GM12878 (cell line): ENCODE measurements around the gene BAAT. TPM values are rescaled to one million over a fixed set of nuclear protein-coding genes. Genes with fewer than 3 reads are reported as not detected.

ENCODE experiments used
- ATAC-seq: fragments of 200-7000 bp; cut with Tn5 transposase; 3 replicates; pipeline ENCODE4 v1.9.1; 2020; ENCODE audit warnings: mild to moderate bottlenecking, moderate library complexity
- BruUV-seq: library from RNA; stranded (reverse); fragments of 400-500 nt; replicated peaks from 2 replicates; lab custom pipeline; 2021; lab: Mats Ljungman, UMichigan
- CTCF ChIA-PET: fragments of 300-600 bp; sonication (Branson Sonifier 250); formaldehyde crosslinking; extraction: SDS; loops from one replicate; lab custom pipeline; 2021; ENCODE audit warnings: inconsistent platforms; lab: Yijun Ruan, JAX
- POLR2A ChIA-PET: fragments of 350-600 bp; formaldehyde crosslinking; extraction: SDS; loops from one replicate; lab custom pipeline; 2021; ENCODE audit warnings: inconsistent platforms; lab: Charles Lee
- RAD21 ChIA-PET: fragments of 300-600 bp; sonication (Branson Sonifier 250); formaldehyde crosslinking; loops from one replicate; lab custom pipeline; 2023; ENCODE audit warnings: antibody characterized with exemption; ENCODE audit not compliant: unreplicated experiment; lab: Charles Lee
- SMC1A ChIA-PET: fragments of 300-600 bp; sonication (Branson Sonifier 250); formaldehyde crosslinking; loops from one replicate; lab custom pipeline; 2023; ENCODE audit not compliant: unreplicated experiment, uncharacterized antibody; lab: Charles Lee
- DNase-seq: peaks from one replicate; pipeline ENCODE4 v3.0.0-alpha.2; 2011; ENCODE audit warnings: low read depth, low spot score
- FAIRE-seq: peaks from 3 replicates; lab custom pipeline; 2011; peaks lifted over from hg19 to GRCh38; lab: Jason Lieb, UNC
- H2AFZ ChIP-seq: 2 replicates; pipeline ENCODE4 v1.6.0; 2011; ENCODE audit warnings: low read depth, low read length, control low read depth; ENCODE audit not compliant: control insufficient read depth
- H3K27ac ChIP-seq: 2 replicates; pipeline ENCODE4 v1.5.1; 2011; ENCODE audit warnings: control low read depth; ENCODE audit not compliant: control insufficient read depth, insufficient read depth
- H3K27me3 ChIP-seq, 2 experiments: replicated peaks in 1 of 2; 2 replicates each; pipeline versions ENCODE4 v1.6.0 to v1.6.1; 2011; ENCODE audit warnings: low read length in 1 of 2; ENCODE audit not compliant: control insufficient read depth in 2 of 2, insufficient read depth in 2 of 2
- H3K36me3 ChIP-seq, 2 experiments: 2 replicates each; pipeline ENCODE4 v1.5.1; 2011; ENCODE audit warnings: low read length in 1 of 2; ENCODE audit not compliant: control insufficient read depth in 2 of 2, insufficient read depth in 2 of 2
- H3K4me1 ChIP-seq: 2 replicates; pipeline ENCODE4 v1.6.1; 2011; ENCODE audit warnings: mild to moderate bottlenecking, low read length, moderate library complexity, mixed read lengths; ENCODE audit not compliant: control insufficient read depth, insufficient read depth
- H3K4me2 ChIP-seq: 2 replicates; pipeline ENCODE4 v1.6.0; 2011; ENCODE audit warnings: control low read depth; ENCODE audit not compliant: control insufficient read depth, insufficient read depth
- H3K4me3 ChIP-seq: fragments of 200-600 bp; sonication (generic); 2 replicates; pipeline ENCODE4 v1.5.1; 2016
- H3K79me2 ChIP-seq: 2 replicates; pipeline ENCODE4 v1.6.0; 2011; ENCODE audit warnings: low read length; ENCODE audit not compliant: control insufficient read depth, insufficient read depth
- H3K9ac ChIP-seq: 2 replicates; pipeline ENCODE4 v1.8.0; 2011; ENCODE audit warnings: low read length, control low read depth, mixed read lengths; ENCODE audit not compliant: control insufficient read depth, insufficient read depth
- H3K9me3 ChIP-seq: replicated peaks from 3 replicates; pipeline ENCODE4 v1.5.1; 2011; ENCODE audit warnings: mild to moderate bottlenecking, low read length; ENCODE audit not compliant: control insufficient read depth, insufficient read depth
- H4K20me1 ChIP-seq: 2 replicates; pipeline ENCODE4 v1.6.0; 2011; ENCODE audit not compliant: control insufficient read depth, insufficient read depth
- HDGF ChIP-seq: fragments of 450-650 bp; IDR thresholded peaks from 2 replicates; pipeline ENCODE4 v1.6.1; 2016; ENCODE audit warnings: antibody characterized with exemption
- KDM1A ChIP-seq: fragments of 200-600 bp; sonication (generic); IDR thresholded peaks from 2 replicates; pipeline ENCODE4 v1.6.1; 2016; ENCODE audit warnings: borderline replicate concordance
- KLF5 ChIP-seq: fragments of 450-650 bp; IDR thresholded peaks from 2 replicates; pipeline ENCODE4 v1.6.1; 2014; ENCODE audit warnings: mild to moderate bottlenecking; ENCODE audit not compliant: partially characterized antibody
- POLR2A ChIP-seq: IDR thresholded peaks from 2 replicates; pipeline ENCODE4 v1.6.1; 2011; ENCODE audit warnings: low read depth, mild to moderate bottlenecking, low read length
- POLR2AphosphoS2 ChIP-seq: IDR thresholded peaks from 2 replicates; pipeline ENCODE4 v1.6.1; 2011; ENCODE audit warnings: low read depth, mild to moderate bottlenecking, low read length, improper control_type of control experiment, moderate library complexity
- SMC3 ChIP-seq: IDR thresholded peaks from 2 replicates; pipeline ENCODE4 v1.6.1; 2011; ENCODE audit warnings: low read length, improper control_type of control experiment, borderline replicate concordance
- SREBF2 ChIP-seq: IDR thresholded peaks from 2 replicates; pipeline ENCODE4 v1.6.1; 2012; ENCODE audit warnings: mild to moderate bottlenecking, low read length
- TBL1XR1 ChIP-seq: IDR thresholded peaks from 2 replicates; pipeline ENCODE4 v1.6.1; 2012; ENCODE audit warnings: low read depth, low read length, improper control_type of control experiment
- ZBED1 ChIP-seq: IDR thresholded peaks from 2 replicates; pipeline ENCODE4 v1.6.1; 2016; ENCODE audit warnings: borderline replicate concordance
- WGBS: methylation state at CpG from one replicate; pipeline ENCODE4 v1.1.6; 2016; ENCODE audit warnings: low lambda C conversion rate; ENCODE audit not compliant: insufficient replicate concordance, insufficient coverage; ENCODE audit errors: missing lambda C conversion rate; 5-methylcytosine and 5-hydroxymethylcytosine counted together
- in situ Hi-C: fragments of 300-500 bp; cut with MboI; formaldehyde crosslinking; loops from 9 replicates; pipeline ENCODE4 v1.14.3; 2018; ENCODE audit warnings: mixed read lengths
- intact Hi-C: fragments of 100-400 bp; cut with micrococcal nuclease; formaldehyde crosslinking; loops from one replicate; pipeline ENCODE4 v1.14.2; 2022; ENCODE audit not compliant: unreplicated experiment
- polyA plus RNA-seq, 11 experiments: library from polyadenylated mRNA; depleted of rRNA in 4 of 11; unstranded in 6 of 11; stranded (reverse) in 5 of 11; fragments of >200 nt; fragmentation: Nextera tagmentation in 4 of 11; fragmentation: Illumina TruSeq in 1 of 11; extraction: Ambion mirVana in 4 of 11; extraction: Trizol in 1 of 11; gene quantifications; 1 replicate in 1 of 11; 2 replicates in 10 of 11; pipeline versions ENCODE4 v1.2.1 to v1.2.3, GENCODE V29; 2011 to 2016; ENCODE audit warnings: inconsistent platforms in 2 of 11, missing spikeins in 2 of 11, low read depth in 1 of 11
- total RNA-seq, 4 experiments: library from RNA; depleted of rRNA in 3 of 4; stranded (reverse); fragments of >200 nt in 3 of 4; fragmentation: Illumina TruSeq in 1 of 4; extraction: Trizol in 1 of 4; gene quantifications; 2 replicates each; pipeline versions ENCODE4 v1.2.1 to v1.2.3, GENCODE V29; 2013 to 2021
- TF ChIP-seq, protein P1 (sequence below): fragments of 450-650 bp; IDR thresholded peaks from 2 replicates; pipeline ENCODE4 v1.6.1; 2017; ENCODE audit warnings: low read depth, mild to moderate bottlenecking, moderate library complexity
- TF ChIP-seq, protein P2 (sequence below): fragments of 450-650 bp; IDR thresholded peaks from 2 replicates; pipeline ENCODE4 v1.6.1; 2016; ENCODE audit warnings: mild to moderate bottlenecking
- TF ChIP-seq, protein P3 (sequence below): fragments of 450-650 bp; IDR thresholded peaks from 2 replicates; pipeline ENCODE4 v1.6.1; 2016; ENCODE audit warnings: mild to moderate bottlenecking

The BAAT gene
- total and polyA plus RNA-seq, 10 of the 15 experiments (the other 5 are each of a cell fraction or from before 2014, with no cell fraction given): 0.02 to 0.26 (median 0.06) TPM; not detected in 2

DNA sequence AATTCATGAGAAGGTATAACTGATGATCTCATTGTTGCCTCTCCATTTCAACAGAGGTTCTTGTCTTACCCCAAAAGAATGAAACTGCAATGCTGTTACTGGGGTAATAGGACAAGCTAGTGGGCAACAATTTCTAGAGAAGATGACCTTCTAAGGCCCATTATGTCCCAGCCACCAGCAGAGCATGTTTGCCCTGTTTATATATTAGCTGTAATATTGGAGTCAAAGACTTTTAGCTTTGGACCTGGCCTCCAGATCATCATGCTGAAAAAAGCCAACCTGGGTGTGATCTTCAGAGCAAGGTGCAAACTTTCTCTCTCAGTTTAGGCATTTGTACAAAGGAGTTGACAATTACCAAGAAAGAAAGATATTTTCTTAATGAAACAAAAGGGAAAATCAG lies 47.4 kb upstream of the BAAT start:
- H3K36me3 ChIP-seq: no peaks in the 10 kb centered on the region
- H3K79me2 ChIP-seq: no peaks in the 10 kb centered on the region
- no peak overlapping the region for H3K4me3 ChIP-seq
- ChIA-PET RAD21 (no interaction called here), CTCF (interaction anchor here (1.0 to 3.0 kb wide), 6 partner anchors 9 to 101 kb away, joined by 3 to 9 read pairs (median 4); partner anchors contain the start of genes MRPL50 and ZNF189), SMC1A (interaction anchor here (0.8 to 1.8 kb wide), 6 partner anchors 9 to 33 kb away, joined by 3 to 6 read pairs (median 4); partner anchors contain the start of genes MRPL50 and ZNF189), POLR2A (interaction anchor here (0.7 to 1.1 kb wide), 3 partner anchors 11 to 23 kb away, joined by 3 to 4 read pairs (median 3); no protein-coding TSS in a partner anchor)
- BruUV-seq: no TSS peak
- H3K27ac ChIP-seq: no peak overlapping the region
- no peak overlapping the region for H3K4me2 ChIP-seq
- no peaks in the 10 kb centered on the region for H3K9me3 ChIP-seq
- FAIRE-seq (no peak), ATAC-seq (no peak), DNase-seq (no peak)
- TF ChIP-seq, protein P1, sequence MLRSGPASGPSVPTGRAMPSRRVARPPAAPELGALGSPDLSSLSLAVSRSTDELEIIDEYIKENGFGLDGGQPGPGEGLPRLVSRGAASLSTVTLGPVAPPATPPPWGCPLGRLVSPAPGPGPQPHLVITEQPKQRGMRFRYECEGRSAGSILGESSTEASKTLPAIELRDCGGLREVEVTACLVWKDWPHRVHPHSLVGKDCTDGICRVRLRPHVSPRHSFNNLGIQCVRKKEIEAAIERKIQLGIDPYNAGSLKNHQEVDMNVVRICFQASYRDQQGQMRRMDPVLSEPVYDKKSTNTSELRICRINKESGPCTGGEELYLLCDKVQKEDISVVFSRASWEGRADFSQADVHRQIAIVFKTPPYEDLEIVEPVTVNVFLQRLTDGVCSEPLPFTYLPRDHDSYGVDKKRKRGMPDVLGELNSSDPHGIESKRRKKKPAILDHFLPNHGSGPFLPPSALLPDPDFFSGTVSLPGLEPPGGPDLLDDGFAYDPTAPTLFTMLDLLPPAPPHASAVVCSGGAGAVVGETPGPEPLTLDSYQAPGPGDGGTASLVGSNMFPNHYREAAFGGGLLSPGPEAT: no peak
- no peak for TF ChIP-seq ZBED1
- no peak for TF ChIP-seq KDM1A
- no peak for TF ChIP-seq KLF5
- H2AFZ ChIP-seq: no peak overlapping the region
- no peak overlapping the region for H3K9ac ChIP-seq
- H3K4me1 ChIP-seq: peaks cover 5% of the 10 kb centered on the region; the same call in 1 of the 2 replicates
- no peaks in the 10 kb centered on the region for H3K27me3 ChIP-seq
- intact Hi-C loops (no loop called here), in situ Hi-C loops (no loop called here)
- no peaks in the 10 kb centered on the region for H4K20me1 ChIP-seq

DNA sequence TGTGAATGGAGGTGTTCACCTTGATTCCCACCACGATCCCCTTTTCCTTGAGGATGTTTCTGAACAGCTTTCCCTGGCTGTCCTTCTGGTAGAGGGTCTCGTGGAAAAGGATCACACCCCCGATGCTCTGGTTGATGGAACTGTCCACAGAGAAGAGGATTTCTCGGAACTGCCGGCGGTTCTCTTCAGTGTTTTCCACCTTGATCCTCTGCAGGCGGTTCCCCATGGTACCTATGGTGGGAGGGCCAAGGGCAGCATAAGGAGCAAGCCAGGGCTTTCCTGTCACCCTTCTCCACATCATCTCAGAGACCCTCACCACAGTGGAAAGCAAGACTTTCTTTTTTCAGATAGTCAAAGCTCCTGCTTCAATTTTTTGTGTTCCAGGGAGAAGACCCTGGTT lies 44.9 kb upstream of the BAAT start:
- no TSS peak for BruUV-seq
- WGBS: 85% methylated on average over 7 of the region's 7 CpGs
- in situ Hi-C loops: no loop called here
- TF ChIP-seq, protein P1: no peak
- TF ChIP-seq POLR2AphosphoS2 (no peak), SMC3 (no peak), TBL1XR1 (no peak), HDGF (no peak), POLR2A (no peak), SREBF2 (no peak)
- TF ChIP-seq, protein P2, sequence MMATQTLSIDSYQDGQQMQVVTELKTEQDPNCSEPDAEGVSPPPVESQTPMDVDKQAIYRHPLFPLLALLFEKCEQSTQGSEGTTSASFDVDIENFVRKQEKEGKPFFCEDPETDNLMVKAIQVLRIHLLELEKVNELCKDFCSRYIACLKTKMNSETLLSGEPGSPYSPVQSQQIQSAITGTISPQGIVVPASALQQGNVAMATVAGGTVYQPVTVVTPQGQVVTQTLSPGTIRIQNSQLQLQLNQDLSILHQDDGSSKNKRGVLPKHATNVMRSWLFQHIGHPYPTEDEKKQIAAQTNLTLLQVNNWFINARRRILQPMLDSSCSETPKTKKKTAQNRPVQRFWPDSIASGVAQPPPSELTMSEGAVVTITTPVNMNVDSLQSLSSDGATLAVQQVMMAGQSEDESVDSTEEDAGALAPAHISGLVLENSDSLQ: no peak
- TF ChIP-seq, protein P3, sequence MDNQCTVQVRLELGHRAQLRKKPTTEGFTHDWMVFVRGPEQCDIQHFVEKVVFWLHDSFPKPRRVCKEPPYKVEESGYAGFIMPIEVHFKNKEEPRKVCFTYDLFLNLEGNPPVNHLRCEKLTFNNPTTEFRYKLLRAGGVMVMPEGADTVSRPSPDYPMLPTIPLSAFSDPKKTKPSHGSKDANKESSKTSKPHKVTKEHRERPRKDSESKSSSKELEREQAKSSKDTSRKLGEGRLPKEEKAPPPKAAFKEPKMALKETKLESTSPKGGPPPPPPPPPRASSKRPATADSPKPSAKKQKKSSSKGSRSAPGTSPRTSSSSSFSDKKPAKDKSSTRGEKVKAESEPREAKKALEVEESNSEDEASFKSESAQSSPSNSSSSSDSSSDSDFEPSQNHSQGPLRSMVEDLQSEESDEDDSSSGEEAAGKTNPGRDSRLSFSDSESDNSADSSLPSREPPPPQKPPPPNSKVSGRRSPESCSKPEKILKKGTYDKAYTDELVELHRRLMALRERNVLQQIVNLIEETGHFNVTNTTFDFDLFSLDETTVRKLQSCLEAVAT: no peak

More for the DNA sequence above, 44.9 kb upstream of the BAAT start:
- intact Hi-C loops: no loop called here
- Histone ChIP-seq H3K4me2 (no peak overlapping the region), H3K27me3 (no peaks in the 10 kb centered on the region), H3K9me3 (no peaks in the 10 kb centered on the region; the same call in 1 of the 3 replicates), H4K20me1 (no peaks in the 10 kb centered on the region), H3K4me3 (no peak overlapping the region), H3K79me2 (no peaks in the 10 kb centered on the region), H3K9ac (no peak overlapping the region), H3K36me3 (no peaks in the 10 kb centered on the region), H3K27ac (no peak overlapping the region), H2AFZ (no peak overlapping the region), H3K4me1 (peaks cover 5% of the 10 kb centered on the region; the same call in 1 of the 2 replicates)
- DNase-seq (no peak), FAIRE-seq (no peak), ATAC-seq (no peak)
- POLR2A ChIA-PET: interaction anchor here (0.6 to 1.6 kb wide), 3 partner anchors 19 to 31 kb away, joined by 3 to 5 read pairs (median 4); partner anchors contain the start of genes MRPL50 and ZNF189
- SMC1A ChIA-PET: no interaction called here
- CTCF ChIA-PET: interaction anchor here (1.0 kb wide), 1 partner anchor 19 kb away, joined by 4 read pairs; no protein-coding TSS in a partner anchor
- RAD21 ChIA-PET: interaction anchor here (2.1 kb wide), 1 partner anchor 104 kb away, joined by 4 read pairs; the partner anchor contains the start of gene RNF20
